PC-9 (cell line): ENCODE measurements around the gene LRRC61.

ENCODE experiments used
- CTCF ChIP-seq: fragments of 200-600 bp; sonication (generic); conservative IDR thresholded peaks from 2 replicates; pipeline ENCODE4 v1.6.1; 2017; ENCODE audit warnings: mixed run types, antibody characterized with exemption, mild to moderate bottlenecking, moderate library complexity
- EZH2 ChIP-seq: fragments of 200-600 bp; sonication (generic); IDR thresholded peaks from 2 replicates; pipeline ENCODE4 v1.8.0; 2017; ENCODE audit warnings: antibody characterized with exemption, low read depth

- TF ChIP-seq EZH2: no peak
- TF ChIP-seq CTCF: no peak
Measured at GRCh38 chr7:150363872-150364271, 40.7 kb downstream of the LRRC61 start.
